HepG2 (cell line): ENCODE measurements around the gene PTPN3. TPM values are rescaled to one million over a fixed set of nuclear protein-coding genes. Genes with fewer than 3 reads are reported as not detected.
A peak's percentile ranks its signal among the peaks of the same experiment; 100 is the strongest.

Experiments used
- ATAC-seq: fragments of 200-7000 bp; cut with Tn5 transposase; 3 replicates; pipeline ENCODE4 v1.9.1; 2020; ENCODE audit warnings: mild to moderate bottlenecking, moderate library complexity
- BruUV-seq: library from RNA; stranded (reverse); fragments of 400-500 nt; replicated peaks from 2 replicates; lab custom pipeline; 2021; lab: Mats Ljungman, UMichigan
- CTCF ChIA-PET: fragments of 300-600 bp; formaldehyde crosslinking; extraction: SDS; loops from one replicate; lab custom pipeline; 2021; ENCODE audit warnings: low total read pairs, inconsistent platforms, low intra/inter-chr PET ratio; lab: Yijun Ruan, JAX
- POLR2A ChIA-PET: fragments of 350-600 bp; sonication (Branson Sonifier 250); formaldehyde crosslinking; loops from one replicate; lab custom pipeline; 2020; ENCODE audit warnings: antibody characterized with exemption, inconsistent platforms; lab: Yijun Ruan, JAX
- DNase-seq: peaks from one replicate; pipeline ENCODE4 v3.0.0-alpha.2; 2015; ENCODE audit warnings: low spot score
- FAIRE-seq: peaks from 3 replicates; lab custom pipeline; 2011; peaks lifted over from hg19 to GRCh38; lab: Jason Lieb, UNC
- H2AFZ ChIP-seq: one replicate; pipeline ENCODE4 v1.6.1; 2011; ENCODE audit warnings: low read length, inconsistent platforms
- H3K27ac ChIP-seq: fragments of 300-600 bp; 3 replicates; pipeline ENCODE4 v1.8.0; 2011; ENCODE audit warnings: mixed run types, mild to moderate bottlenecking, mixed read lengths, low read length, inconsistent platforms; ENCODE audit not compliant: insufficient read depth; ENCODE audit errors: extremely low read length
- H3K27me3 ChIP-seq, 2 experiments: fragments of 200-600 bp in 1 of 2; 2 replicates in 1 of 2; 3 replicates in 1 of 2; pipeline versions ENCODE4 v1.6.0 to v1.8.0; 2011; ENCODE audit warnings: low read length in 2 of 2, mild to moderate bottlenecking in 2 of 2, moderate library complexity in 2 of 2, inconsistent platforms in 1 of 2; ENCODE audit not compliant: insufficient read depth in 2 of 2, control insufficient read depth in 1 of 2
- H3K36me3 ChIP-seq, 2 experiments: fragments of 200-600 bp in 1 of 2; replicated peaks in 1 of 2; 2 replicates in 1 of 2; 3 replicates in 1 of 2; pipeline versions ENCODE4 v1.5.1 to v1.8.0; 2011; ENCODE audit warnings: low read length in 2 of 2, inconsistent platforms in 1 of 2; ENCODE audit not compliant: insufficient read depth in 2 of 2, control insufficient read depth in 1 of 2
- H3K4me1 ChIP-seq: 2 replicates; pipeline ENCODE4 v1.5.1; 2012; ENCODE audit warnings: low read length, inconsistent platforms; ENCODE audit not compliant: insufficient read depth
- H3K4me2 ChIP-seq: 2 replicates; pipeline ENCODE4 v1.6.0; 2011; ENCODE audit warnings: low read depth, low read length, inconsistent platforms
- H3K4me3 ChIP-seq, 3 experiments: fragments of 200-600 bp in 1 of 3; sonication (generic), shearing (Covaris generic) in 1 of 3; replicated peaks in 1 of 3; 2 replicates each; pipeline ENCODE4 v1.5.1; 2011 to 2016; ENCODE audit warnings: low read length in 3 of 3, inconsistent platforms in 2 of 3, low read depth in 2 of 3, mild to moderate bottlenecking in 2 of 3, control low read depth in 1 of 3, mixed read lengths in 1 of 3; ENCODE audit not compliant: insufficient read depth in 1 of 3
- H3K79me2 ChIP-seq: one replicate; pipeline ENCODE4 v1.6.1; 2011; ENCODE audit warnings: low read length, inconsistent platforms; ENCODE audit not compliant: insufficient read depth
- H3K9ac ChIP-seq: 2 replicates; pipeline ENCODE4 v1.6.0; 2011; ENCODE audit warnings: mild to moderate bottlenecking, low read depth, low read length, inconsistent platforms; ENCODE audit not compliant: insufficient read depth
- H3K9me3 ChIP-seq: 2 replicates; pipeline ENCODE4 v1.5.1; 2012; ENCODE audit warnings: mild to moderate bottlenecking, low read length
- H4K20me1 ChIP-seq: 2 replicates; pipeline ENCODE4 v1.6.0; 2011; ENCODE audit warnings: inconsistent platforms, mild to moderate bottlenecking, low read length, moderate library complexity; ENCODE audit not compliant: insufficient read depth
- CENPT ChIP-seq: sonication (generic); formaldehyde crosslinking; IDR thresholded peaks from 2 replicates; pipeline ENCODE4 v1.8.0; 2022; ENCODE audit warnings: low read depth, mild to moderate bottlenecking, moderate library complexity, missing genetic modification reagents
- CHD4 ChIP-seq: fragments of 200-600 bp; sonication (generic); IDR thresholded peaks from 2 replicates; pipeline ENCODE4 v1.7.0; 2017; ENCODE audit warnings: mild to moderate bottlenecking, low read length, borderline replicate concordance
- GATAD1 ChIP-seq: IDR thresholded peaks from 2 replicates; pipeline ENCODE4 v1.6.1; 2016; ENCODE audit warnings: missing genetic modification reagents, missing compliant biosample characterization
- IKZF4 ChIP-seq: sonication (generic); formaldehyde crosslinking; IDR thresholded peaks from 2 replicates; pipeline ENCODE4 v1.5.1; 2020; ENCODE audit warnings: borderline replicate concordance, mild to moderate bottlenecking, low read depth, missing genetic modification reagents; ENCODE audit errors: not compliant biosample characterization
- KDM1A ChIP-seq: IDR thresholded peaks from 2 replicates; pipeline ENCODE4 v1.6.1; 2016; ENCODE audit warnings: missing compliant biosample characterization
- MEF2D ChIP-seq: sonication (generic); formaldehyde crosslinking; IDR thresholded peaks from 2 replicates; pipeline ENCODE4 v1.5.1; 2020; ENCODE audit warnings: mild to moderate bottlenecking, missing genetic modification reagents
- NPAS2 ChIP-seq: sonication (generic); formaldehyde crosslinking; IDR thresholded peaks from 2 replicates; pipeline ENCODE4 v1.8.0; 2022; ENCODE audit warnings: mild to moderate bottlenecking, missing genetic modification reagents, borderline replicate concordance
- TRIM24 ChIP-seq: sonication (generic); formaldehyde crosslinking; IDR thresholded peaks from 2 replicates; pipeline ENCODE4 v1.8.0; 2022; ENCODE audit warnings: mild to moderate bottlenecking, missing genetic modification reagents
- ZBTB20 ChIP-seq: sonication (generic); formaldehyde crosslinking; IDR thresholded peaks from 2 replicates; pipeline ENCODE4 v1.8.1; 2023; ENCODE audit warnings: missing genetic modification reagents, low read depth, mild to moderate bottlenecking, borderline replicate concordance
- ZNF629 ChIP-seq: sonication (generic); formaldehyde crosslinking; conservative IDR thresholded peaks from 2 replicates; pipeline ENCODE4 v1.5.0; 2020; ENCODE audit warnings: missing genetic modification reagents
- ZNF660 ChIP-seq: sonication (generic); formaldehyde crosslinking; IDR thresholded peaks from 2 replicates; pipeline ENCODE4 v1.5.1; 2020; ENCODE audit warnings: mild to moderate bottlenecking, low read depth, missing genetic modification reagents, borderline replicate concordance
- ZNF792 ChIP-seq: IDR thresholded peaks from 2 replicates; pipeline ENCODE4 v1.6.1; 2016
- WGBS: methylation state at CpG from one replicate; pipeline ENCODE4 v1.1.6; 2017; ENCODE audit warnings: low lambda C conversion rate; 5-methylcytosine and 5-hydroxymethylcytosine counted together
- in situ Hi-C: cut with HindIII; loops from 2 replicates; pipeline ENCODE4 v1.10.0; 2017; ENCODE audit warnings: low pct_unique_long_range_greater_than_20kb; ENCODE audit not compliant: extremely low pct_ligation_motif_present
- intact Hi-C: fragments of 100-400 bp; cut with micrococcal nuclease; formaldehyde crosslinking; loops from one replicate; pipeline ENCODE4 v1.10.0; 2022; ENCODE audit not compliant: unreplicated experiment
- polyA plus RNA-seq, 8 experiments: library from polyadenylated mRNA; depleted of rRNA in 3 of 8; stranded (reverse) in 7 of 8; unstranded in 1 of 8; fragments of >200 nt; fragmentation: Illumina TruSeq in 4 of 8; extraction: Trizol in 4 of 8; gene quantifications; 2 replicates each; pipeline versions ENCODE4 v1.2.1 to v1.2.3, GENCODE V29; 2011 to 2016; ENCODE audit warnings: low read depth in 4 of 8, missing spikeins in 1 of 8, mixed read lengths in 1 of 8; ENCODE audit not compliant: insufficient read depth in 1 of 8
- total RNA-seq, 5 experiments: library from RNA; depleted of rRNA; stranded (reverse); fragments of >200 nt; fragmentation: Illumina TruSeq; extraction: Trizol; gene quantifications; 2 replicates each; pipeline ENCODE4 v1.2.3, GENCODE V29; 2016; ENCODE audit warnings: low read depth in 1 of 5

Gene PTPN3
- total and polyA plus RNA-seq, 2 of the 13 experiments (the other 11 are each of a cell fraction or from before 2014, with no cell fraction given) = 5.6 to 20.5 TPM

GRCh38 chr9:109436071-109436470 lies 62.0 kb downstream of the PTPN3 start:
- in situ Hi-C loops (no loop called here), intact Hi-C loops (no loop called here)
- BruUV-seq = no TSS peak
- H3K27me3 ChIP-seq = no peaks in the 10 kb centered on the region
- H2AFZ ChIP-seq = no peak overlapping the region
- no peak overlapping the region for H3K9ac ChIP-seq
- no peaks in the 10 kb centered on the region for H3K79me2 ChIP-seq
- CTCF ChIA-PET = no interaction called here
- no peak for ATAC-seq
- peaks cover 0 to 20% of the 10 kb centered on the region in 2 experiments; a peak in 4 of 5 replicates for H3K36me3 ChIP-seq
- H3K9me3 ChIP-seq = no peaks in the 10 kb centered on the region
- H4K20me1 ChIP-seq = no peaks in the 10 kb centered on the region
- no peak overlapping the region for H3K4me3 ChIP-seq
- H3K4me1 ChIP-seq = peaks cover 11% of the 10 kb centered on the region
- WGBS = 91% methylated on average over 3 of the region's 3 CpGs
- no peak for FAIRE-seq
- H3K27ac ChIP-seq = no peak overlapping the region
- TF ChIP-seq CHD4 (peak; percentile 66; the same call in 1 of the 2 replicates), ZBTB20 (CRISPR knock-in tag) (no peak), ZNF629 (CRISPR knock-in tag) (peak; percentile 62; the same call in 1 of the 2 replicates)
- POLR2A ChIA-PET = no interaction called here
- H3K4me2 ChIP-seq = no peak overlapping the region
- no peak for DNase-seq

GRCh38 chr9:109433476-109433875 lies 64.6 kb downstream of the PTPN3 start:
- no peak overlapping the region for H3K4me2 ChIP-seq
- no TSS peak for BruUV-seq
- H4K20me1 ChIP-seq = no peaks in the 10 kb centered on the region
- no peak overlapping the region for H3K4me3 ChIP-seq
- in situ Hi-C loops = no loop called here
- intact Hi-C loops = no loop called here
- FAIRE-seq (no peak), DNase-seq (no peak), ATAC-seq (no peak)
- H2AFZ ChIP-seq = no peak overlapping the region
- H3K27ac ChIP-seq = no peak overlapping the region
- no peak for TF ChIP-seq KDM1A
- TF ChIP-seq CENPT (CRISPR knock-in tag) = no peak
- TF ChIP-seq MEF2D (CRISPR knock-in tag) = no peak
- no peak for TF ChIP-seq ZNF660
- no peak for TF ChIP-seq ZNF792 (CRISPR knock-in tag)
- no peak for TF ChIP-seq NPAS2 (CRISPR knock-in tag)
- TF ChIP-seq TRIM24 (CRISPR knock-in tag) = no peak
- no peak for TF ChIP-seq GATAD1 (CRISPR knock-in tag)
- no peak for TF ChIP-seq IKZF4 (CRISPR knock-in tag)
- ChIA-PET POLR2A (no interaction called here), CTCF (no interaction called here)
- H3K9me3 ChIP-seq = no peaks in the 10 kb centered on the region
- no peaks in the 10 kb centered on the region for H3K79me2 ChIP-seq
- 94% methylated on average over 5 of the region's 5 CpGs for WGBS
- no peaks in the 10 kb centered on the region for H3K4me1 ChIP-seq
- H3K36me3 ChIP-seq = peaks cover 3 to 32% of the 10 kb centered on the region in 2 experiments
- H3K9ac ChIP-seq = no peak overlapping the region
- H3K27me3 ChIP-seq = no peaks in the 10 kb centered on the region
